DOHH2 (cell line): ENCODE measurements around the gene TTLL13.
"Not testable (repeated sequence)": the region's sequence is repeated elsewhere in the genome, so short reads cannot be mapped to it uniquely, and the experiment has no call there.

Experiments
- CTCF ChIP-seq: fragments of 200-600 bp; sonication (generic); IDR thresholded peaks from one replicate; pipeline ENCODE4 v1.5.1; 2014; ENCODE audit warnings: antibody characterized with exemption, mild to moderate bottlenecking, low read depth, low read length; ENCODE audit not compliant: poor library complexity, severe bottlenecking
- EZH2phosphoT487 ChIP-seq: fragments of 200-600 bp; sonication (generic); IDR thresholded peaks from 2 replicates; pipeline ENCODE4 v1.6.1; 2017; ENCODE audit warnings: borderline replicate concordance, mild to moderate bottlenecking, antibody characterized with exemption, low read length, moderate library complexity, mixed read lengths

GRCh38 chr15:90296316-90296884 lies 47.0 kb downstream of the TTLL13 start:
- not testable (repeated sequence) for TF ChIP-seq CTCF, EZH2phosphoT487
